ENCODE data around the gene TNNI3K. TPM values are rescaled to one million over a fixed set of nuclear protein-coding genes. Genes with fewer than 3 reads are reported as not detected.
A peak's percentile ranks its signal among the peaks of the same experiment; 100 is the strongest.

The TNNI3K gene
- polyA plus RNA-seq, 1 donor from 2014 or later = not detected

- H3K27me3 Mint-ChIP-seq = no peaks in the 10 kb centered on the region
- H3K4me3 Mint-ChIP-seq = no peak overlapping the region
- H3K9me3 Mint-ChIP-seq = no peaks in the 10 kb centered on the region
- no peaks in the 10 kb centered on the region for H3K36me3 Mint-ChIP-seq
- H3K4me1 Mint-ChIP-seq = no peaks in the 10 kb centered on the region
- H3K27ac Mint-ChIP-seq = no peak overlapping the region
Observed at GRCh38 chr1:74341702-74342339, 106.6 kb downstream of the TNNI3K start.

GRCh38 chr1:74343216-74343615 lies 108.0 kb downstream of the TNNI3K start:
- Mint-ChIP-seq H3K27ac (no peak overlapping the region), H3K4me3 (peak overlapping the region in 1 of 4 donors; percentile 31), H3K27me3 (no peaks in the 10 kb centered on the region), H3K4me1 (no peaks in the 10 kb centered on the region), H3K9me3 (no peaks in the 10 kb centered on the region), H3K36me3 (no peaks in the 10 kb centered on the region)

- no peak overlapping the region for H3K27ac Mint-ChIP-seq
- H3K4me1 Mint-ChIP-seq = no peaks in the 10 kb centered on the region
- no peaks in the 10 kb centered on the region for H3K27me3 Mint-ChIP-seq
- no peaks in the 10 kb centered on the region for H3K36me3 Mint-ChIP-seq
- no peaks in the 10 kb centered on the region for H3K9me3 Mint-ChIP-seq
- no peak overlapping the region for H3K4me3 Mint-ChIP-seq
Observed at GRCh38 chr1:74344387-74344786, 109.2 kb downstream of the TNNI3K start.

GRCh38 chr1:74356493-74356892 lies 121.3 kb downstream of the TNNI3K start:
- H3K4me3 Mint-ChIP-seq = no peak overlapping the region
- no peaks in the 10 kb centered on the region for H3K9me3 Mint-ChIP-seq
- H3K27me3 Mint-ChIP-seq = no peaks in the 10 kb centered on the region
- no peak overlapping the region for H3K27ac Mint-ChIP-seq
- peaks cover 1% of the 10 kb centered on the region for H3K36me3 Mint-ChIP-seq
- H3K4me1 Mint-ChIP-seq = no peaks in the 10 kb centered on the region

GRCh38 chr1:74357150-74357549 lies 122.0 kb downstream of the TNNI3K start:
- H3K4me1 Mint-ChIP-seq = no peaks in the 10 kb centered on the region
- no peaks in the 10 kb centered on the region for H3K27me3 Mint-ChIP-seq
- no peak overlapping the region for H3K27ac Mint-ChIP-seq
- no peak overlapping the region for H3K4me3 Mint-ChIP-seq
- H3K9me3 Mint-ChIP-seq = no peaks in the 10 kb centered on the region
- H3K36me3 Mint-ChIP-seq = peaks cover 1% of the 10 kb centered on the region

GRCh38 chr1:74357756-74358155 lies 122.6 kb downstream of the TNNI3K start:
- Mint-ChIP-seq H3K9me3 (no peaks in the 10 kb centered on the region), H3K27ac (no peak overlapping the region), H3K36me3 (peaks cover 1% of the 10 kb centered on the region), H3K27me3 (no peaks in the 10 kb centered on the region), H3K4me1 (no peaks in the 10 kb centered on the region), H3K4me3 (no peak overlapping the region)

GRCh38 chr1:74362691-74363090 lies 127.5 kb downstream of the TNNI3K start:
- no peaks in the 10 kb centered on the region for H3K27me3 Mint-ChIP-seq
- no peak overlapping the region for H3K4me3 Mint-ChIP-seq
- no peak overlapping the region for H3K27ac Mint-ChIP-seq
- no peaks in the 10 kb centered on the region for H3K4me1 Mint-ChIP-seq
- H3K9me3 Mint-ChIP-seq = no peaks in the 10 kb centered on the region
- H3K36me3 Mint-ChIP-seq = no peaks in the 10 kb centered on the region

GRCh38 chr1:74363220-74363619 lies 128.0 kb downstream of the TNNI3K start:
- H3K27me3 Mint-ChIP-seq = no peaks in the 10 kb centered on the region
- H3K4me1 Mint-ChIP-seq = no peaks in the 10 kb centered on the region
- H3K9me3 Mint-ChIP-seq = no peaks in the 10 kb centered on the region
- H3K36me3 Mint-ChIP-seq = no peaks in the 10 kb centered on the region
- no peak overlapping the region for H3K4me3 Mint-ChIP-seq
- no peak overlapping the region for H3K27ac Mint-ChIP-seq

- no peaks in the 10 kb centered on the region for H3K27me3 Mint-ChIP-seq
- H3K36me3 Mint-ChIP-seq = no peaks in the 10 kb centered on the region
- no peak overlapping the region for H3K27ac Mint-ChIP-seq
- H3K4me3 Mint-ChIP-seq = no peak overlapping the region
- H3K4me1 Mint-ChIP-seq = no peaks in the 10 kb centered on the region
- no peaks in the 10 kb centered on the region for H3K9me3 Mint-ChIP-seq
Observed at GRCh38 chr1:74367175-74367813, 132.1 kb downstream of the TNNI3K start.

GRCh38 chr1:74368335-74368734 lies 133.1 kb downstream of the TNNI3K start:
- Mint-ChIP-seq H3K4me3 (no peak overlapping the region), H3K9me3 (no peaks in the 10 kb centered on the region), H3K27ac (no peak overlapping the region), H3K27me3 (no peaks in the 10 kb centered on the region), H3K4me1 (no peaks in the 10 kb centered on the region), H3K36me3 (no peaks in the 10 kb centered on the region)

GRCh38 chr1:74375376-74375775 lies 140.2 kb downstream of the TNNI3K start:
- Mint-ChIP-seq H3K36me3 (no peaks in the 10 kb centered on the region), H3K9me3 (no peaks in the 10 kb centered on the region), H3K4me3 (no peak overlapping the region), H3K27me3 (no peaks in the 10 kb centered on the region), H3K27ac (no peak overlapping the region), H3K4me1 (peaks cover 0 to 3% (median 2%) of the 10 kb centered on the region in 3 donors)

GRCh38 chr1:74380252-74380651 lies 145.1 kb downstream of the TNNI3K start:
- peaks cover 0 to under 1% (median 0%) of the 10 kb centered on the region in 3 donors for H3K4me1 Mint-ChIP-seq
- H3K36me3 Mint-ChIP-seq = no peaks in the 10 kb centered on the region
- no peak overlapping the region for H3K27ac Mint-ChIP-seq
- H3K4me3 Mint-ChIP-seq = no peak overlapping the region
- no peaks in the 10 kb centered on the region for H3K27me3 Mint-ChIP-seq
- no peaks in the 10 kb centered on the region for H3K9me3 Mint-ChIP-seq

- H3K9me3 Mint-ChIP-seq = peaks cover 0 to 3% (median 2%) of the 10 kb centered on the region in 3 donors
- H3K27me3 Mint-ChIP-seq = peaks cover 3% of the 10 kb centered on the region
- no peak overlapping the region for H3K27ac Mint-ChIP-seq
- H3K4me1 Mint-ChIP-seq = no peaks in the 10 kb centered on the region
- no peaks in the 10 kb centered on the region for H3K36me3 Mint-ChIP-seq
- no peak overlapping the region for H3K4me3 Mint-ChIP-seq
Observed at GRCh38 chr1:74388855-74389254, 153.7 kb downstream of the TNNI3K start.

GRCh38 chr1:74392186-74392585 lies 157.0 kb downstream of the TNNI3K start:
- Mint-ChIP-seq H3K4me3 (no peak overlapping the region), H3K27ac (no peak overlapping the region), H3K4me1 (peaks cover 0 to 6% (median 5%) of the 10 kb centered on the region in 3 donors), H3K36me3 (no peaks in the 10 kb centered on the region), H3K9me3 (peaks cover 0 to 2% (median 0%) of the 10 kb centered on the region in 3 donors), H3K27me3 (peaks cover 3% of the 10 kb centered on the region)

- Mint-ChIP-seq H3K9me3 (peaks cover 0 to 2% (median 0%) of the 10 kb centered on the region in 3 donors), H3K36me3 (no peaks in the 10 kb centered on the region), H3K27ac (no peak overlapping the region), H3K4me3 (no peak overlapping the region), H3K27me3 (peaks cover 3% of the 10 kb centered on the region), H3K4me1 (peaks cover 0 to 6% (median 5%) of the 10 kb centered on the region in 3 donors)
Observed at GRCh38 chr1:74392840-74393239, 157.7 kb downstream of the TNNI3K start.

GRCh38 chr1:74395571-74395970 lies 160.4 kb downstream of the TNNI3K start:
- H3K4me1 Mint-ChIP-seq = peaks cover 0 to 6% (median 5%) of the 10 kb centered on the region in 3 donors
- H3K4me3 Mint-ChIP-seq = no peak overlapping the region
- H3K9me3 Mint-ChIP-seq = peaks cover 0 to 3% (median 2%) of the 10 kb centered on the region in 3 donors

More at GRCh38 chr1:74395571-74395970, 160.4 kb downstream of the TNNI3K start:
- Mint-ChIP-seq H3K27ac (no peak overlapping the region), H3K27me3 (peaks cover 3% of the 10 kb centered on the region), H3K36me3 (peaks cover 2% of the 10 kb centered on the region)
